22Rv1 (cell line): Measurements from ENCODE around the gene MCM9.
"Not testable (repeated sequence)": the region's sequence is repeated elsewhere in the genome, so short reads cannot be mapped to it uniquely, and the experiment has no call there.

Experiments
- H3K27ac ChIP-seq: fragments of 450-650 bp; 2 replicates; pipeline ENCODE4 v1.5.1; 2017
- ZFX ChIP-seq: fragments of 450-650 bp; IDR thresholded peaks from 2 replicates; pipeline ENCODE4 v1.6.1; 2017; ENCODE audit warnings: antibody characterized with exemption, borderline replicate concordance
- TF ChIP-seq, protein P1 (sequence below): fragments of 450-650 bp; IDR thresholded peaks from 2 replicates; pipeline ENCODE4 v1.5.1; 2017; ENCODE audit warnings: mild to moderate bottlenecking

The MCM9 gene

GRCh38 chr6:118770835-118771234, 164.1 kb downstream of the MCM9 start:
- peak overlapping the region; percentile 42; the same call in 1 of the 2 replicates for H3K27ac ChIP-seq
- TF ChIP-seq, protein P1, sequence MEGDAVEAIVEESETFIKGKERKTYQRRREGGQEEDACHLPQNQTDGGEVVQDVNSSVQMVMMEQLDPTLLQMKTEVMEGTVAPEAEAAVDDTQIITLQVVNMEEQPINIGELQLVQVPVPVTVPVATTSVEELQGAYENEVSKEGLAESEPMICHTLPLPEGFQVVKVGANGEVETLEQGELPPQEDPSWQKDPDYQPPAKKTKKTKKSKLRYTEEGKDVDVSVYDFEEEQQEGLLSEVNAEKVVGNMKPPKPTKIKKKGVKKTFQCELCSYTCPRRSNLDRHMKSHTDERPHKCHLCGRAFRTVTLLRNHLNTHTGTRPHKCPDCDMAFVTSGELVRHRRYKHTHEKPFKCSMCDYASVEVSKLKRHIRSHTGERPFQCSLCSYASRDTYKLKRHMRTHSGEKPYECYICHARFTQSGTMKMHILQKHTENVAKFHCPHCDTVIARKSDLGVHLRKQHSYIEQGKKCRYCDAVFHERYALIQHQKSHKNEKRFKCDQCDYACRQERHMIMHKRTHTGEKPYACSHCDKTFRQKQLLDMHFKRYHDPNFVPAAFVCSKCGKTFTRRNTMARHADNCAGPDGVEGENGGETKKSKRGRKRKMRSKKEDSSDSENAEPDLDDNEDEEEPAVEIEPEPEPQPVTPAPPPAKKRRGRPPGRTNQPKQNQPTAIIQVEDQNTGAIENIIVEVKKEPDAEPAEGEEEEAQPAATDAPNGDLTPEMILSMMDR, result no peak
- TF ChIP-seq ZFX, result no peak

DNA sequence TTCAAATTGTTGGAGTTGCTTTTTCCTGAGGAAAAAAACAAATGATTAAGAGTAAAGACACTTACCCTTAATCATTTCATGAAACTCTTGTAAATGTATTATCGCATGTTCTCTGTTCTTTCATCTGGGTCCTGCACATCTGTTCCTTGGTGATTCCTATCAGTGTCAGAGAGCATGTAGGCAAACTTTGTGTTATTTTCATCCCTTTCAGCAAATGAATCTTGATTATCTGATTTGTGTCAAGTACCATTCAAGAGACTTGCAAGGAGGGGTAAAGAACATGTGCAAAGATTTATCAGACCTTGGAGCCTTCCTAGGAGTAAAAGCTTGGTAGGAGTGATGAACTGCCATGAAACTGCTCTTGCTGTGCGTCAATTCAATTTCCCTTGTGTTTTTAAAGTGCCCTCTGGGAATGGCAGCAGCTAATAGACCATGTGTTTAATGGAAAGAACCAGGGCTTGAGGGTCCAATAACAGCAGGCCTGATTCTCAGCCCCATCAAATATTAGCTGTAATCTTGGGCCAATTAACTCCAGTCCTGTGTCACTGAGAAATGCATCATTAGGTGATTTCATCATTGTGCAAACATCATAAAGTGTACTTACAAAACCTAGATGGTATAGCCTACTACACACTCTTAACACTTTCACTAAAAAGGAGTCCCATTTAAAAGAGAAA, 164.7 kb downstream of the MCM9 start:
- peak overlapping the region; percentile 42; the same call in 1 of the 2 replicates for H3K27ac ChIP-seq
- TF ChIP-seq ZFX, result no peak
- TF ChIP-seq, protein P1, result no peak

GRCh38 chr6:118768904-118769325, 166.0 kb downstream of the MCM9 start:
- no peak overlapping the region for H3K27ac ChIP-seq

GRCh38 chr6:118768441-118768840, 166.5 kb downstream of the MCM9 start:
- no peak overlapping the region for H3K27ac ChIP-seq
- TF ChIP-seq, protein P1, result no peak
- no peak for TF ChIP-seq ZFX

More at GRCh38 chr6:118768904-118769325, 166.0 kb downstream of the MCM9 start:
- no peak for TF ChIP-seq ZFX
- TF ChIP-seq, protein P1, result no peak

DNA sequence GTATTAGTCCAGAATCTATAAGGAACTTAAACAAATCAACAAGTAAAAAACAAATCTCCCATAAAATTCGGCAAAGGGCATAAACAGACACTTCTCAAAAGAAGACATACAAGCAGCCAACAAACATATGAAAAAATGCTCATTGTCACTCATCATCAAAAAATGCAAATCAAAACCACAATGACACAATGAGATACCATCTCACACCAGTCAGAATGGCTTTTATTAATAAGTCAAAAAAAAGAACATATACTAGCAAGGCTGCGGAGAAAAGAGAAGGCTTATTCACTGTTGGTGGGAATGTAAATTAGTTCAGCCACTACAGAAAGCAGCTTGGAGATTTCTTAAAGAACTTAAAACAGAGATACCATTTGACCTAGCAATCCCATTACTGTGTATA, 169.6 kb downstream of the MCM9 start:
- H3K27ac ChIP-seq, result not testable (repeated sequence)

GRCh38 chr6:118764766-118765165, 170.2 kb downstream of the MCM9 start:
- no peak overlapping the region for H3K27ac ChIP-seq
- no peak for TF ChIP-seq ZFX
- TF ChIP-seq, protein P1, result no peak
